Nephron (organoid): ENCODE results near the gene CD14.
"Not testable (repeated sequence)": the region's sequence is repeated elsewhere in the genome, so short reads cannot be mapped to it uniquely, and the experiment has no call there.

Source experiments
- H3K27ac Mint-ChIP-seq, 3 experiments: 2 replicates each; pipeline ENCODE4 v1.8.0; 2020; ENCODE audit warnings: mixed read lengths in 3 of 3, mild to moderate bottlenecking in 2 of 3, moderate library complexity in 1 of 3
- H3K27me3 Mint-ChIP-seq: 2 replicates; pipeline ENCODE4 v1.8.0; 2021; ENCODE audit warnings: low read depth, mild to moderate bottlenecking, moderate library complexity, mixed read lengths
- H3K36me3 Mint-ChIP-seq: 2 replicates; pipeline ENCODE4 v1.8.0; 2020; ENCODE audit warnings: low read depth, mixed read lengths
- H3K4me1 Mint-ChIP-seq: 2 replicates; pipeline ENCODE4 v1.8.0; 2020; ENCODE audit warnings: mixed read lengths
- H3K4me3 Mint-ChIP-seq, 3 experiments: 2 replicates each; pipeline ENCODE4 v1.8.0; 2020; ENCODE audit warnings: mild to moderate bottlenecking in 3 of 3, mixed read lengths in 3 of 3, moderate library complexity in 2 of 3
- H3K9me3 Mint-ChIP-seq: 2 replicates; pipeline ENCODE4 v1.8.0; 2020; ENCODE audit warnings: mixed read lengths
- CTCF ChIP-seq, 3 experiments: fragments of 200-600 bp; sonication (generic); IDR thresholded peaks; one replicate each; pipeline ENCODE4 v1.5.0; 2021; ENCODE audit warnings: antibody characterized with exemption in 3 of 3; ENCODE audit not compliant: unreplicated experiment in 3 of 3

The CD14 gene

GRCh38 chr5:140603734-140604133 lies 29.2 kb downstream of the CD14 start:
- Mint-ChIP-seq H3K4me3 (no peak overlapping the region), H3K27ac (no peak overlapping the region), H3K36me3 (no peaks in the 10 kb centered on the region)

GRCh38 chr5:140603446-140603698 lies 29.6 kb downstream of the CD14 start:
- H3K9me3 Mint-ChIP-seq, H3K36me3 Mint-ChIP-seq, H3K4me3 Mint-ChIP-seq, H3K27ac Mint-ChIP-seq, H3K4me1 Mint-ChIP-seq: not testable (repeated sequence)
- peaks cover 12% of the 10 kb centered on the region for H3K27me3 Mint-ChIP-seq

More at GRCh38 chr5:140603734-140604133, 29.2 kb downstream of the CD14 start:
- H3K4me1 Mint-ChIP-seq: no peaks in the 10 kb centered on the region
- H3K9me3 Mint-ChIP-seq: no peaks in the 10 kb centered on the region
- no peak for TF ChIP-seq CTCF (IDR thresholded peaks at IDR 0.05; ENCODE audit: unreplicated experiment in 3 of 3)
- peaks cover 10% of the 10 kb centered on the region for H3K27me3 Mint-ChIP-seq

- H3K27ac Mint-ChIP-seq: no peak overlapping the region
These were observed 30.8 kb downstream of the CD14 start for GRCh38 chr5:140602147-140602546.

GRCh38 chr5:140600096-140600495 lies 32.9 kb downstream of the CD14 start:
- no peak overlapping the region for H3K4me3 Mint-ChIP-seq
- H3K4me1 Mint-ChIP-seq: no peaks in the 10 kb centered on the region
- H3K27ac Mint-ChIP-seq: no peak overlapping the region
- H3K36me3 Mint-ChIP-seq: no peaks in the 10 kb centered on the region
- TF ChIP-seq CTCF (IDR thresholded peaks at IDR 0.05; ENCODE audit: unreplicated experiment in 3 of 3): no peak
- peaks cover 18% of the 10 kb centered on the region for H3K27me3 Mint-ChIP-seq
- H3K9me3 Mint-ChIP-seq: no peaks in the 10 kb centered on the region

More at GRCh38 chr5:140602147-140602546, 30.8 kb downstream of the CD14 start:
- H3K27me3 Mint-ChIP-seq: peaks cover 15% of the 10 kb centered on the region
- H3K4me3 Mint-ChIP-seq: no peak overlapping the region
- H3K36me3 Mint-ChIP-seq: no peaks in the 10 kb centered on the region
- no peaks in the 10 kb centered on the region for H3K4me1 Mint-ChIP-seq
- no peak for TF ChIP-seq CTCF (IDR thresholded peaks at IDR 0.05; ENCODE audit: unreplicated experiment in 3 of 3)
- H3K9me3 Mint-ChIP-seq: no peaks in the 10 kb centered on the region

- Mint-ChIP-seq H3K27ac (no peak overlapping the region), H3K4me1 (no peaks in the 10 kb centered on the region), H3K36me3 (no peaks in the 10 kb centered on the region), H3K27me3 (peaks cover 23% of the 10 kb centered on the region), H3K9me3 (no peaks in the 10 kb centered on the region), H3K4me3 (no peak overlapping the region)
- no peak for TF ChIP-seq CTCF (IDR thresholded peaks at IDR 0.05; ENCODE audit: unreplicated experiment in 3 of 3)
These were observed 34.1 kb downstream of the CD14 start for GRCh38 chr5:140598836-140599235.

GRCh38 chr5:140596321-140596741 lies 36.6 kb downstream of the CD14 start:
- Mint-ChIP-seq H3K4me1 (no peaks in the 10 kb centered on the region), H3K9me3 (no peaks in the 10 kb centered on the region), H3K27ac (no peak overlapping the region), H3K27me3 (peaks cover 23% of the 10 kb centered on the region), H3K4me3 (no peak overlapping the region), H3K36me3 (no peaks in the 10 kb centered on the region)
- no peak for TF ChIP-seq CTCF (IDR thresholded peaks at IDR 0.05; ENCODE audit: unreplicated experiment in 3 of 3)
